Peyer's patch (tissue), 4 donors: ENCODE data around the gene STK25.

Source experiments
- CTCF ChIP-seq, 6 experiments: fragments of 450-650 bp in 4 of 6; fragments of 200-600 bp in 2 of 6; sonication (generic) in 1 of 6; IDR thresholded peaks; one replicate each; pipeline ENCODE4 v1.5.1; 2017 to 2019; ENCODE audit warnings: antibody characterized with exemption in 6 of 6, mild to moderate bottlenecking in 3 of 6, moderate library complexity in 1 of 6
- POLR2A ChIP-seq, 2 donors: fragments of 450-650 bp; IDR thresholded peaks; one replicate each; pipeline ENCODE4 v1.5.1; 2017; ENCODE audit warnings: antibody characterized with exemption in 2 of 2, mild to moderate bottlenecking in 2 of 2, moderate library complexity in 2 of 2

- TF ChIP-seq CTCF (IDR thresholded peaks at IDR 0.05) (no peak), POLR2A (IDR thresholded peaks at IDR 0.05) (no peak)
Measured at GRCh38 chr2:241519669-241520068, 11.3 kb upstream of the STK25 start.
